HG03354 (cell line): ENCODE data around the gene RASD1.

Source experiments
- ATAC-seq: cut with Tn5 transposase; IDR thresholded peaks from one replicate; pipeline ENCODE4 v1.9.1; 2021; ENCODE audit warnings: mild to moderate bottlenecking; ENCODE audit not compliant: unreplicated experiment, poor library complexity, severe bottlenecking

Gene RASD1

DNA sequence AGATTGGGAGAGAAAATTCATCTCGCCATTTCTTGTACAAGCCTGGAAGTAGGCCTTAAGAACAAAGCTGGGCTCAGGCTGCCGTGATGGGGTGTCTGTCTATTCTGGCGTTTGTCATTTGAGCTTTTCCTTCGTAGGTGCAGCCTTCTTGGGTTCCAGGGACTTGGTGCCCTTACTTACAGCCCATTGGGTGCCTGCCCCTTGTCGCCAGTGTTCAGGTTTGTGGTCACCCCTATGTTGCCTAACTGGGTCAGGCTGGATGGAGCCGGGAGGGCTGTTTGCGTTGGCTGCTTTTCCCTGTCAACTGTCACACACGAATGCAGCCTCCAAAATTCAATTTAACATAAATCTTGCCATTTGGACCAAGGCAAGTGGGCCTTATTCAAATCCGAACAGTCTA, 43.1 kb downstream of the RASD1 start:
- ATAC-seq, result no peak

DNA sequence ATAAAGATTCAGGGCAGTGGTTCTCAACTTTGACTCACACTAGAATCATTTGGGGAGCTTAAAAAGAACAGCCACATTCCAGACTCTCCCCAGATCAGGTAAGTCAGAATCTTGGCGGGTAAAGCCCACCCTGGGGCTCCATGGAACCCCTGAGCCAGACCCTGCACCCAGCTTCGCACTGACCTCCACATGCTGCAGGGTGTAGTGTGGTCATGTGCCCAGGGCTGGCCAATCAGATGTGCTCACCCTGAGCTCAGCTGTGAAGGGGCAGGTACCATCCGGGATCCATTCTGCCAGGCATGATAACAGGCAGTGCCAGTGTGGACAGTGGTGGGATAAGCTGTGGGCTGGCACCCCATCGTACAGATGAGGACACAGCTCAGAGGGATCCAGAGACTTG, 47.5 kb downstream of the RASD1 start:
- ATAC-seq, result no peak

DNA sequence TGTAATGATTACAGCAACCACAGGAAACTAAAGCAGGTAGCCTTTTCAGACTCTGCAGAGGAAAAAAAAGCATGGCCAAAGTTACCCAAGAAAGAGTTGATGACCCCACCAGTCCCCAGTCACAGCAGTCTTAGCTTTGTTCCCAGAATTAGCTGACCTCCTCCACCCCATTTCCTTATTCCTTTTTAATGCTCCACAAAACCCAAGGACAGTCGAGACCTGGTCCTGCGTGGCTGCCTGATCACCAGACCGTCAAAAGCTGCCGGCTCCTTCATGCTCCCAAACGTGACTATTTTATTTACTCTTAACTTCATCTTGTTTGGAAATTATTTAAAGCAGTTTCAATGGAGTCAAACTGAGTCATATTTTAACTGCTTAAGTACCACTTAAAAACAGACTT, 48.1 kb downstream of the RASD1 start:
- ATAC-seq, result no peak

DNA sequence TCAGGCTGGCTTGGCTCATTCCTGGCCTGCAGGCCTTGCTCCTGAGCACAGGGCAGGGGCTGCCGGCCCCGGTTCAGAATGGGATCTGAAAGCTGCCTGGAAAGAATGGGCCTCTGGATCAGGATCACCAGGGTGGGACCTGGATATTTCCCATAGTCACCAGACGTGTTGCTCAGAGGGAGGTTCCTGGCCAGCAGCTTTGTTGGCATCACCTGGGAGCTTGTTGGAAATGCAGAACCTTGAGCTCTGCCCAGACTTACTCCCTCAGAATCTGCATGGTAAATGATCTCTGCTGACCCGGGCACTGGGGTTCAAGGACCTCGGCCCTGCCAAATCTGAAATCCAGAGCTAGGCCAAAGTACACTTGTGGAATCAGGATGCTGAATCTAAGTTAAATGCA, 48.9 kb downstream of the RASD1 start:
- ATAC-seq, result no peak

DNA sequence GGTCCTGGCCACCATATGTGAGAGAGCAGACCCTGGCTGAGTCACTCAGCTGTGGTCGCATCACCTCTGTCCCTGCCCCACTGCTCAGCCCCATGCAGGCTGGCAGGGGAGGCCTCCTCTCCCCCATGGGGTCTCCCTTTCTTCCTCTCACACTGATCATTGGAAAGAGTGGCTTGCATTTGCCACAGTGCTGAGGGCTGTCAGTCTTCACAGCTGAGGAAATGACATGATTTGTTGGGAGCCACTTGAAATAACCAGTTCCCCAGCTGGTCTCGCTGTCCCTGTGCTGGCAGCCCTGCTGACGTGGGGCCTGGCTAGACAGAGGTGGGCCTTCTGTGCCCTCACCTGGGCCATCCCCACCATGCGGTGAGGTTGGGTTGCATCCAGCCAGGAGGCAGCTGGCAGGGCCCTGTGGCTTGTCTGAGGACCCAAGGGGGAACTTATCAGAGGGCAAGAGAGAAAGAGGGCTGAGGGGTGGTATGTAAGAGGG, 49.5 kb downstream of the RASD1 start:
- ATAC-seq, result no peak

DNA sequence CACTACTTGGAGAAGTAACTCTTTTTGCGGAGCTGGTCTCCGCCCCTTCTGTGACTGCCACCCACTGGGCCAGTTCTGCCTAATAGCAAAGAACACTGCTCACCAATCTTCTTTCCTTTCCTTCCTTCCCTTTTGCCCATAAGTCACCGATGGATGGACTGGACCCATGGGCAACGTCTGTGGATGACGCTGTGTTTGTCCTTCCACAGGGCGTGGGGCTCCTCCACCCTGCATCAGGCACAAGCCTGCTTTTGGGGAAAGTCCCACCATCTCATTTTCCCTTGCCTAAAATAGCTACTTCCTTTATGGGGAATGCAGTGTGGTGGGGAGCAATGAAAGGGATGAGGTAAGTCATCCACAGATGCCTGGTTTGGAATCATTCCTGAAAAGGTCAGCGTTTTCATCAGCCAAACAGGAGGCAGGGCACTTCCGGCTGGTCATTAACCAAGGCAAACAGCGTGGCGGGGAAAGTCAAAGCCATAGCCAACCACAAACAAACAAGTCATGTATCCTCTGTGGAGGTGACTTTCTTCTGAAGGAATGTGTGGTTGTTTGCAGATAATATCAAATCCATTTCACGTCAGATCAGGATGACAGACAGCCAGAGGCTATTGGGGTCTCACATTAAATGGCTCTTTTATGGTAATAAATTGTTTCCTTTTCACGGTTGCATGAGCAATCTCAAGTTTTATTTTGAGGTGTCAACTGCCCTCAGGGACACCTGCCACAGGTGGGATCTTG, 50.1 kb downstream of the RASD1 start:
- ATAC-seq, result no peak

DNA sequence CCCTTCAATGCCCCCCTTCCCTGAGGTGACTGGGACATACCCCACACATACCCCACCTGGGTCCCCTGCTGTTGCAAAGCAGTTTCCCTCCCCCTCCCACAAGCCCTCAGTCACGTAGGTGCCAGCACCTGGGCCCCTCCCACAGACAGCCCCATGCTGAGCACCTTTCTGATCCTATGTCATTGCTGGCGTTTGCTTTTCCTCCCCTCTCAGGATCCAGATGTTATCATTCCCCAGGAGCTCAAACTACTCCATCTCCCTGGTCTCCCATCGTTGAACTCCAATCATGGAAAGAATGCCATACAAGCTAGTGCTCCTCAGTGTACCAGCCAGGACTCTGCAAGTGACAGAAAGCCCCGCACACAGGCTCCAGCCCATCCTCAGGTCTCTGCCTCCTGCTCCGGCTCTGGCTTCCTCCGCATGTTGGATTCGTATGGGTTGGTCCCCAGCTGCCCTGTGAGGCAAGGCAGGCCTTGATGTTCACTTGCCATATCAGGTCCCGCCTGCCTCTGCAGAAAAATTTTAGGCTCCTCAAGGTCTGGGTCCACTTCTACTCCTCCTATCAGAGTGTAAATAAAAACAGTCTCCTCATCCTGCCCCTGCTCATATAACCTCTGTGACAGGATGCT, 50.8 kb downstream of the RASD1 start:
- no peak for ATAC-seq
